ENCODE measurements around the gene TCF12. TPM values are rescaled to one million over a fixed set of nuclear protein-coding genes. Genes with fewer than 3 reads are reported as not detected.

The TCF12 gene
- total RNA-seq, 2 experiments from 2014 or later = 63.7 to 64.6 TPM

DNA sequence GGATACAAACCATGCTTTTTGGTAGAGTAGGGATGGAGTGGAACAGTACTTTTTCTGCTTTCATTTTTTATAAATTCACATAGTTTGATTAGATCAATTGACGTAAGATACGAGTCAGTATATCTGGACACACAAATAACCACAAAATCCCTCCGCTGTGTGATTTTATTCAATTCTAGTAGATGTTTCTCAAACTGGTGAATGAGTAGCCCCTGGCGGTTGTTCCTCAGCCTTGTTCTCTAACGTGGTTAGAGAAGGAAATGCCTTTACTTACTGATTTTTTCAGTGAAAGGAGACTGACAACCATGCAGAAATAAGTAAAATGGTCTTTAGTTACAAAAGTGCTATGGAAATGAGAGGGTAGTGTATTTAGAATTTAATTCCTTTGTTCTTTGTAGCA is 161.0 kb downstream of the TCF12 start:
- H3K9me3 Mint-ChIP-seq = no peaks in the 10 kb centered on the region
- peaks cover 20% of the 10 kb centered on the region for H3K4me1 Mint-ChIP-seq (ENCODE audit: low read depth)
- ChIA-PET CTCF (no interaction called here), POLR2A (no interaction called here)
- no peak overlapping the region for H3K4me3 Mint-ChIP-seq
- H3K27ac Mint-ChIP-seq = no peak overlapping the region
- no peaks in the 10 kb centered on the region for H3K36me3 Mint-ChIP-seq
- no peak for DNase-seq
- no peaks in the 10 kb centered on the region for H3K27me3 Mint-ChIP-seq
- intact Hi-C loops (cut with micrococcal nuclease) = no loop called here

- CTCF ChIA-PET = no interaction called here
- Mint-ChIP-seq H3K4me3 (no peak overlapping the region), H3K27ac (no peak overlapping the region), H3K4me1 (ENCODE audit: low read depth) (peaks cover 20% of the 10 kb centered on the region), H3K9me3 (no peaks in the 10 kb centered on the region), H3K36me3 (no peaks in the 10 kb centered on the region), H3K27me3 (no peaks in the 10 kb centered on the region)
- intact Hi-C loops (cut with micrococcal nuclease) = no loop called here
- DNase-seq = no peak
- POLR2A ChIA-PET = no interaction called here
Measured at GRCh38 chr15:57079931-57080620, 161.6 kb downstream of the TCF12 start.

DNA sequence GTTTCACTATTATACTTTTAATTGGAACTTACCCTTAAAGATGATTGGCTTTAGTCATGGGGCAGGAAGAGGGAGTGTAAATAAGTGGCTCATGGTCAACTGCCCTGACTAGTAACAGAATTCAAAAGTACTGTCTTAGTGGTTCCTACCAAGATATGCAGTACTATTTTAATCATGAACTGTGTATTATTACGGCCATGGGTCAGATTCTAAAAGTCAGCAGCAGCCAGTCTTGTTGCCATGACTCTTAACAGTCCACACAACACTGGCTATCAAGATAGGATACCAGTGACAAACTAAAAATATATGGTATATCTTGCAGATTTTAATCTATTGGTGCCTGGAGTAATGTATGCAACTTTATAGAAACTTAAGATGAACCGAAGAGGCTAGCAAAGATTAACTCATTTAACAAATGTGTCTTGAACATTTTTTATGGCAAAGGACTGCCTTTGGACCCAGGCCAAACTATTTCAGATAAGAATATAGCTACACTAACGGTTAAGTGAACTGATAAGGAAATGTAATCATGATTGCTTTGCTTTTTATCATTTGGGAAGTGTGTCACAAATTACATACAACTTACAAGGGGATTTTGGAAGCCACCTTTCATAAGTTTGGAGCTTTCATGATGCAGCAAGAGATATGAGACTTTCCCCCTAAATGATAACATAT is 163.7 kb downstream of the TCF12 start:
- intact Hi-C loops (cut with micrococcal nuclease) = no loop called here
- Mint-ChIP-seq H3K4me3 (no peak overlapping the region), H3K36me3 (no peaks in the 10 kb centered on the region), H3K9me3 (no peaks in the 10 kb centered on the region), H3K4me1 (ENCODE audit: low read depth) (peaks cover 18% of the 10 kb centered on the region), H3K27ac (no peak overlapping the region), H3K27me3 (no peaks in the 10 kb centered on the region)
- ChIA-PET CTCF (interaction anchor here (0.6 kb wide), 1 partner anchor 1053 kb away, joined by 4 read pairs; no protein-coding TSS in a partner anchor), POLR2A (no interaction called here)
- DNase-seq = no peak

GRCh38 chr15:57084192-57084591 is 165.7 kb downstream of the TCF12 start:
- ChIA-PET POLR2A (no interaction called here), CTCF (no interaction called here)
- no peaks in the 10 kb centered on the region for H3K27me3 Mint-ChIP-seq
- DNase-seq = no peak
- intact Hi-C loops (cut with micrococcal nuclease) = no loop called here
- H3K36me3 Mint-ChIP-seq = no peaks in the 10 kb centered on the region
- no peak overlapping the region for H3K27ac Mint-ChIP-seq
- H3K4me3 Mint-ChIP-seq = no peak overlapping the region
- H3K9me3 Mint-ChIP-seq = no peaks in the 10 kb centered on the region
- H3K4me1 Mint-ChIP-seq (ENCODE audit: low read depth) = peaks cover 15% of the 10 kb centered on the region

DNA sequence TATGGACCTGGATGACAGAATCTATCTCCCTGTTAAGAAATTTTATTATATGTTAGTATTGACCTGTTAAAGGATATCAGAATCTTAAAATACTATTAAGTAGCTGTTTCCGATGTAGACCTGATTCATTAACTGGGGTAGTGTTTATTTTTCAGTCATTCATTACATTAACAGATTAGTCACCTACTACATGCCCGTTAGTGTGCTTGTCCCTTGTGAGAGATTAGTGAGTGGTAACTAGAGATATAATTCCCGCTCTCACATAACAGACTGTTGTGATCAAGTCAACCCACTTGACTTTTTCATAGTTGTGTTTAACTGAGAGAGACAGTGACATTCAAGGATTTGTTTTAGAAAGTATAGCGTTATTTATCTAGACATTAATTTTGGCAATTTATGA is 166.8 kb downstream of the TCF12 start:
- Mint-ChIP-seq H3K27ac (no peak overlapping the region), H3K4me3 (no peak overlapping the region), H3K9me3 (no peaks in the 10 kb centered on the region), H3K4me1 (ENCODE audit: low read depth) (peaks cover 8% of the 10 kb centered on the region), H3K36me3 (no peaks in the 10 kb centered on the region), H3K27me3 (no peaks in the 10 kb centered on the region)
- intact Hi-C loops (cut with micrococcal nuclease) = no loop called here
- ChIA-PET CTCF (no interaction called here), POLR2A (no interaction called here)
- no peak for DNase-seq

- Mint-ChIP-seq H3K36me3 (peaks cover 4% of the 10 kb centered on the region), H3K9me3 (no peaks in the 10 kb centered on the region), H3K4me3 (no peak overlapping the region), H3K27ac (no peak overlapping the region), H3K4me1 (ENCODE audit: low read depth) (peaks cover 7% of the 10 kb centered on the region), H3K27me3 (no peaks in the 10 kb centered on the region)
- no peak for DNase-seq
- ChIA-PET POLR2A (no interaction called here), CTCF (no interaction called here)
- intact Hi-C loops (cut with micrococcal nuclease) = no loop called here
Measured at GRCh38 chr15:57086857-57087427, 168.5 kb downstream of the TCF12 start.

GRCh38 chr15:57089815-57090495 is 171.5 kb downstream of the TCF12 start:
- DNase-seq = no peak
- Mint-ChIP-seq H3K9me3 (no peaks in the 10 kb centered on the region), H3K4me1 (ENCODE audit: low read depth) (peaks cover 4% of the 10 kb centered on the region), H3K4me3 (no peak overlapping the region), H3K27me3 (no peaks in the 10 kb centered on the region), H3K27ac (no peak overlapping the region), H3K36me3 (peaks cover 21% of the 10 kb centered on the region)
- ChIA-PET CTCF (no interaction called here), POLR2A (no interaction called here)
- intact Hi-C loops (cut with micrococcal nuclease) = no loop called here

DNA sequence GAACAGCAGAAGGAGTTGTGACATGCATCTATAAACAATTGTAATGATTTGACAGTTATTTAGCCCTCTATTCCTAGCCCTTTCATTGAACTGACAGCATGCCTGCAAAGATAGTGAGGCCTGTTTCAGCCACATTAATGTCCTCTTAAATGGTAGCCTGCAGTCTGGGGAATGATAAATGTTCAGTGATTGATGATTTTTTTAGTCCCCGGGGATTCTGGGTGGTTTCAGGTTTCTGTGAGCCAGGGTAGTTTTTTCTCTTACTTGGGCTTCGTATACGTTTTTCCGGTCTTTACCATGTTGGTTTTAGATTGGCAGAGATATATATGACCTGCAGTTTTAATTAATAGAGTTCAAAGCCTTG is 172.0 kb downstream of the TCF12 start:
- POLR2A ChIA-PET = no interaction called here
- Mint-ChIP-seq H3K36me3 (peaks cover 23% of the 10 kb centered on the region), H3K27ac (no peak overlapping the region), H3K9me3 (no peaks in the 10 kb centered on the region), H3K4me1 (ENCODE audit: low read depth) (peaks cover 4% of the 10 kb centered on the region), H3K4me3 (no peak overlapping the region), H3K27me3 (no peaks in the 10 kb centered on the region)
- intact Hi-C loops (cut with micrococcal nuclease) = no loop called here
- CTCF ChIA-PET = no interaction called here
- DNase-seq = no peak

DNA sequence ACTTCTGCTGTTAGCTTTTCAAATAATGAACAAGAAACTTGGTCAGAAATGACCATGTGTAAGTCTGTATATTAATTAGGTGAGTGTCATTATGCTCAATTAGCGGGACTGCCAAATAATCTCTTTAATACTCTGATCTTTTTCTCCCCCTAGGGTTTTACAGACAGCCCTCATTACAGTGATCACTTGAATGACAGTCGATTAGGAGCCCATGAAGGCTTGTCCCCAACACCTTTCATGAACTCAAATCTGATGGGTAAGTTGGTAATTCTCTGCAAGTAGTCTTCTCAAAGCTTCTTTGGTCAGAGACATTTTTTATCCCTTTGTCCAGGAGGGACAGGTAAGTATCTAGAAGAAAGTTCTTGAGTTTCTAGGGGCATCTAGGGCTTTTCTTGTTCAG is 173.2 kb downstream of the TCF12 start:
- ChIA-PET CTCF (interaction anchor here (0.5 kb wide), 1 partner anchor 470 kb away, joined by 3 read pairs; no protein-coding TSS in a partner anchor), POLR2A (no interaction called here)
- Mint-ChIP-seq H3K9me3 (no peaks in the 10 kb centered on the region), H3K27me3 (no peaks in the 10 kb centered on the region), H3K27ac (no peak overlapping the region), H3K36me3 (peaks cover 23% of the 10 kb centered on the region), H3K4me1 (ENCODE audit: low read depth) (peaks cover 4% of the 10 kb centered on the region), H3K4me3 (no peak overlapping the region)
- DNase-seq = no peak
- intact Hi-C loops (cut with micrococcal nuclease) = no loop called here

- Mint-ChIP-seq H3K9me3 (no peaks in the 10 kb centered on the region), H3K4me1 (ENCODE audit: low read depth) (peaks cover 4% of the 10 kb centered on the region), H3K4me3 (no peak overlapping the region), H3K27ac (no peak overlapping the region), H3K36me3 (peaks cover 23% of the 10 kb centered on the region), H3K27me3 (no peaks in the 10 kb centered on the region)
- intact Hi-C loops (cut with micrococcal nuclease) = no loop called here
- ChIA-PET CTCF (no interaction called here), POLR2A (no interaction called here)
- no peak for DNase-seq
Measured at GRCh38 chr15:57092252-57092651, 173.8 kb downstream of the TCF12 start.

DNA sequence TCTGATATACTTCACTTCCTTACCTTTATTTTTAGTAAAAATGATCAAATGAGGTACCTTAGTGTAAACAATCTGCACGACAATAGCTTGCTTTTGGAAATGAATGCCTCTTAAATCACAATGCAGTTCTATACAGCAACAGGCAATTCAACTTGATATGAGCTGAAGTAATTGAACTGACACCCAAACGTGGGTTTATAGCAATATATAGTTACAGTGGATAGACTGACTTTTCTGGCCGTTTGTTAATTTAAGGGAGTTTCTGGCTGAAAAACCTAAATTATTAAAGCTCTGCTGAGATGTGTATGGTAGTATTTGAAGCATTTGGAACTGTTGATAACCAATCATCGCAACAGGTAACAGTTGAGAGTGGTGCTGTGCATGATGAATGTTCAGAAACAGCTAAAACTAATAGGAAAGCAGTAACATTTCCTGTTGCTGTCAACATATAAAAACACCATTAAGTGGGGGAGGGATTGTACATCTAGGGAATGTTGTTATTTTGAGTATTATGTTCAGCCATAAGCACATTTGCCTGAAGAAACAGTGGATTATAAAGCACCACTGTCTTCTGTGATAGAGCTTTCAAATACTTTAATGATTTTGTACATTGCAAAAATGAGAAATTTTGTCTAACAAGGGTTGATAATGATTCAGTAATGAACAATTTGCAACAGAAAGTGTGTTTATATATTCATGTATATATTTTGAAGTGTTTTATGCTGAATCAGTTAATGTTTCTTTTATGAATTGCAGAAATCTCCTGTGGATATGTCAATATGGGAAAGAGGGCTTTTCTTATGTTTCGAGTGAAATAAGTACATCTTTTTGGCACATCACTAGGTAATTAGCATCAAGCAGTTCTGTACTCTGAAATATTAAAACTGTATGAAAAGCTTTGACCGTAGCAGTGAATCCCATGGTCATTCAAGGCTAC is 176.1 kb downstream of the TCF12 start:
- Mint-ChIP-seq H3K4me1 (ENCODE audit: low read depth) (peaks cover 6% of the 10 kb centered on the region), H3K4me3 (no peak overlapping the region), H3K36me3 (peaks cover 26% of the 10 kb centered on the region), H3K9me3 (no peaks in the 10 kb centered on the region), H3K27ac (no peak overlapping the region), H3K27me3 (no peaks in the 10 kb centered on the region)
- ChIA-PET POLR2A (no interaction called here), CTCF (no interaction called here)
- no peak for DNase-seq
- intact Hi-C loops (cut with micrococcal nuclease) = no loop called here

DNA sequence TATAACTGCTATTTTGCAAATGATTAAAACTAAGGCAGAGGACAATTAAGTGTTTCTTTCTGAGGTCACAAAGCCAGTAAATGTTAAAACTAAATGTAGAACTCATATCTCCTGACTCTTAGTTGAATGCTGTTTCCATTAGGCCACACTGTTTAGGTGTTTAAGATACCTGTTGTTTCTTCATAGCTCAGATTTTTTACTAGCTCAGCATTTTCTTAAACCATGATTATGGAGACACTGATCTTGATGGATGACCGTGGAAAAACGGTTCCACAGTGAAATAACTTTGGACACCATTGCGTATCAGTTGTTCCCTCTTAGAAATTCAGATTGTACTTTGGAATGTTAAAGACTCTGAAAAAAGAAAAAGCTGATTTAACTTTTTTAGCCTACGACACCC is 177.5 kb downstream of the TCF12 start:
- H3K27me3 Mint-ChIP-seq = no peaks in the 10 kb centered on the region
- no peak for DNase-seq
- H3K27ac Mint-ChIP-seq = no peak overlapping the region
- peaks cover 6% of the 10 kb centered on the region for H3K4me1 Mint-ChIP-seq (ENCODE audit: low read depth)
- ChIA-PET POLR2A (no interaction called here), CTCF (no interaction called here)
- H3K9me3 Mint-ChIP-seq = no peaks in the 10 kb centered on the region
- no peak overlapping the region for H3K4me3 Mint-ChIP-seq
- peaks cover 26% of the 10 kb centered on the region for H3K36me3 Mint-ChIP-seq
- intact Hi-C loops (cut with micrococcal nuclease) = no loop called here
